OCI-M2 (cell line): ENCODE results near the gene LAGE3.
A peak's percentile ranks its signal among the peaks of the same experiment; 100 is the strongest.
"Not testable (repeated sequence)": the region's sequence is repeated elsewhere in the genome, so short reads cannot be mapped to it uniquely, and the experiment has no call there.

ENCODE experiments used
- DNase-seq: peaks from one replicate; lab custom pipeline; 2025; ENCODE audit not compliant: unreplicated experiment; lab: John Stamatoyannopoulos, UW

The LAGE3 gene

DNA sequence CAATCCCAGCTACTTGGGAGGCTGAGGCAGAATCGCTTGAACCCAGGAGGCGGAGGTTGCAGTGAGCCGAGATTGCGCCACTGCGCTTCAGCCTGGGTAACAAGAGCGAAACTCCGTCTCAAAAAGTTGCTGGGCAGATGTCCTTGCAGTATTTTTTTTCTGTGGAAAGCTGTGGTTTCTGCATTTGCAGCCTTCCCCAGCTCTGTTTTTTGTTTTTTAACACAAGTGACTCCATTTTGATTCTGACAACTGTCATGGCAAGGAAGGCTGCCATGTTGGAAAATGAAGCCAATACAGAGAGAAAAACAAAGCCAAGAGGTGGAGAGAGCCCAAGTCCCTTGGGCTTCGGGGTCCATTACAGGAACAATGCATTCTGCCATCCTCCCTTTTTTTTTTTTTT is 23.0 kb upstream of the LAGE3 start:
- no peak for DNase-seq

DNA sequence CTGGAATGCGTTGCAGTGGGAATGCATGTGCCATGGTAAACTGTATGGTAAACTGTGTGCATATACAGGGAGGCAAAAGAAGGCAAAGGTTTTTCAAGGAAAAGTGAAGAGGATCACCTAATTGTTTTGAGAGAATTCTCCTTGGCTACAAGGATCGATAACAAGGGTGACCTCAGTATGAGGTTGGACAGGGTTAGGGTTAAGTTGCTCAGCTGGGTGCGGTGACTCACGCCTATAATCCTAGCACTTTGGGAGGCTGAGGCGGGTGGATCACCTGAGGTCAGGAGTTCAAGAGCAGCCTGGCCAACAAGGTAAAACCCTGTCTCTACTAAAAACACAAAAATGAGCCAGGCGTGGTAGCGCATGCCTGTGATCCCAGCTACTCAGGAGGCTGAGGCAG is 22.3 kb upstream of the LAGE3 start:
- not testable (repeated sequence) for DNase-seq

DNA sequence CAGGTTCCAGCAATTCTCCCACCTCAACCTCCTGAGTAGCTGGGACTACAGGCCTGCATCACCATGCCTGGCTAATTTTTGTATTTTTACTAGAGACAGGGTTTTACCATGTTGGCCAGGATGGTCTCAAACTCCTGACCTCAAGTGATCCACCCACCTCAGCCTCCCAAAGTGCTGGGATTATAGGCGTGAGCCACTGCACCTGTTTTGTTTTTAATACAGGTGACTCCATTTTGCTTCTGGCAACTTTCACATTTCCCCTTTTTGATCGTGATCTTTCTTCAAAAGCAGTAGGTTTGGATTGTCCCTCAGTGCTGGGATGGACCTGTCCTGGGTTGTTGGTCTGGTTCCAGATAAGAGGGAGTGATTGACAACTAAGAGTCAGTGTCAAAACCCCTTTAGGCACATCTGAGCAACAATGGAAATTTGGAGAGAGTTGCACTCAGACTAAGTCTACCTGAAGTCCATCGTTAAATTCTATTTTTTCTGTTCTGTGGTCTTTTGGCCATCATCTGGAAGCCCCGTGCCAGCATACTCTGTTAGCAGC is 17.6 kb upstream of the LAGE3 start:
- DNase-seq: not testable (repeated sequence)

DNA sequence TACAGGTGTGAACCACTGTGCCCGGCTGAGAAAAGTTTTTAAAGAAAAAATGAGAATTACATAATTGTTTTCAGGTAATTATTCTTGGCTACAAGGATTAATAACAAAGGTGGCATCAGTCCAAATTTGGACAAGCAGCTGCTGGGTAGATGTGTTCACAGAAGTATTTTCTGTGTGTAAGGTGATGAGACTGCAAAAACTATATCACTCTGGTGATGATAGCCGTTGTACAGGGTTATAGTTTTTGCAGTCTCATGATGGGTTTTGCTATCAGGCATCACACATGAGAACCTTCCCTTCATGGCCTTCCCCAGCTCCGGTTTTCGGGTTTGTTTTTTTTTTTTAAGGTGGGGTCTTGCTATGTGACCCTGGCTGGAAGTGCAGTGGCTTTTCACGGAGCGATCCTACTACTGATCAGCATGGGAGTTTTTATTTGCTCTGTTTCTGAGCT is 16.4 kb upstream of the LAGE3 start:
- DNase-seq: no peak

DNA sequence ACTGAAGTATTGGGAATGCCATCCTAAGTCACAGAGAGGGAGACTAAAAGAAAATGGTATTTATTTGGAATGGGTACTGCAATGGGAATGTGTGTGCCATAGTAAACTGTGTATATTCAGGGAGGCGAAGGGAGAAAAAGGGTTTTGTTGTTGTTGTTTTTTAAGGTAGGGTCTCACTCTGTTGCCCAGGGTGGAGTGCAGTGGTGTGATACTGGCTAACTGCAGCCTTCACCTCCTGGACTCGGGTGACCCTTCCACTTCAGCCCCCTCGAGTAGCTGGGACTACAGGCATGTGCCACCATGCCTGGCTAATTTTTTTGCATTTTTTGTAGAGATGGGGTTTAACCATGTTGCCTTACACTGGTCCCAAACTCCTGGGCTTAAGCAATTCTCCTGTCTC is 15.6 kb upstream of the LAGE3 start:
- DNase-seq: no peak

DNA sequence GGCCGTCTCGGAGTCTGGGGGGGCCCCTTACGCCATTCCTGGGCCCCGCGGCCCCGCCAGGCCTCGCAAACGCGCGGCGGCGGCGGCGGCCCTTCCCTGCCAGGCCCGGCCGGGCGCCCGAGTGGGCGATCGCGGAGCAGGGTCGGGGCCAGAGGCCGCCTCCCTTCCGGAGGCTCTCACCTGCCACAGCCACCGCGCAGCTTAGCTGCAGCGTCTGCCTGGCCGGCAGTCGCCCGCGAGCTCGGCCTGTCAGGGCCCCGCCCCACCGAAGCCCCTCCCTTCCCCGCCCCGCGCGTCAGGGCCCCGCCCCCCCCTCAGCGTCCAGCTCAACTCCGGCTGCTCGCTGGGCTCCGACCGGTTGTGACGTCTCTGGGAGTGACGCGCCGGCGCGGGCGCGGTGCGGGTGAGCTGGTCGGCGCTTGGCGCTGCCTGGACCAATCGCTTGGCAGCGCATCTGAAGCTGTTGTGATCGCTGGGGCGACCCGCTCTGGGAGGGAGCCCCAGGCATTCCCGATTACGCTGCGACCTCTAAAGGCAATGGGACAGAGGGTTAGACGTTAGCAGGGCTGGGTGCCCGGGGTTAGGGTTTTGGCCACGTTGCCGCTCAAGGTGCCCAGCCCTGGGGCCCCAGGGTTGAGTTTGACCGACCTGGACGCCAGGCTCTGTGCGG is 11.5 kb upstream of the LAGE3 start, which contains the start of gene SLC10A3:
Gene SLC10A3, minus strand, starts transcription at position 216 of the 670 bp plus-strand sequence. CDS start 1,689 bp downstream, outside the sequence.
- peak; percentile 10 for DNase-seq

DNA sequence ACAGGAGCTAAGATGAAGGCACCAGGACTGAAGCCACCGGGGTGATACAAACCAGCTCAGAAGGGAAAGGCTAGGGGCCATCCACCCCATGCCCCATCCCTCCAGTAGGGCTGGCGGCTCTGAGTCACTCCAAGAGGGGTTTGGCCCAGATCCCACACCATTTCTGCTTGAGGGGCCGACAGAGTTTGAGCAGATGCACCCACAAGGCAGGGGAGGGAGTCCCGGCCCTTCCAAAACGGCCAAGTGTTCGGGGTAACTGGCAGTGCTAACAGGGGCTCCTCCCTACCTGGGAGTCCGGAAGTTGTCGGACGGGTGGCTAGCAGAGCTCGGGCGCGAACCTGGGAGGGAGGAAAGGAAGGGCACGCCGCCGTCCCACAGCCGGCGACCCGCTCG is 10.9 kb upstream of the LAGE3 start:
- no peak for DNase-seq

DNA sequence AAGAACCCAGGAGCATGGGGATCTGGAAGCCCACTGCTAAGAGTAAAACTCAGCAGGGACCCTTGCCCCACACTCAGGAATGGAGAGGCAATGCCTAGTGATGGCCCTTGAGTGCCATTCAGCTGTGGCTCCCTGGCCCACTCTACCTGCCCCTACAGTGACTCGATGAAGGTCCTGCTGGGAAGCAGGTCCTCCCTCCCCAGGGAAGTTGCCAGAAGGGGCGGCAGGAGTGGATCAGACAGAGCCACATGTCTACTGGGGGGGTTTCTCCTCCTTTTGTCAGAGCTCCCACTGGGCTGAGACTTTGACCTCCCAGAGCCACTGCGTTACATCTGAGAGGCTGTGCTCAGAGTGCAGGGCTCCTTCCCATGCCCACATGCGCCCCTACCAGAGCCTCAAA is 10.1 kb upstream of the LAGE3 start:
- DNase-seq: no peak

DNA sequence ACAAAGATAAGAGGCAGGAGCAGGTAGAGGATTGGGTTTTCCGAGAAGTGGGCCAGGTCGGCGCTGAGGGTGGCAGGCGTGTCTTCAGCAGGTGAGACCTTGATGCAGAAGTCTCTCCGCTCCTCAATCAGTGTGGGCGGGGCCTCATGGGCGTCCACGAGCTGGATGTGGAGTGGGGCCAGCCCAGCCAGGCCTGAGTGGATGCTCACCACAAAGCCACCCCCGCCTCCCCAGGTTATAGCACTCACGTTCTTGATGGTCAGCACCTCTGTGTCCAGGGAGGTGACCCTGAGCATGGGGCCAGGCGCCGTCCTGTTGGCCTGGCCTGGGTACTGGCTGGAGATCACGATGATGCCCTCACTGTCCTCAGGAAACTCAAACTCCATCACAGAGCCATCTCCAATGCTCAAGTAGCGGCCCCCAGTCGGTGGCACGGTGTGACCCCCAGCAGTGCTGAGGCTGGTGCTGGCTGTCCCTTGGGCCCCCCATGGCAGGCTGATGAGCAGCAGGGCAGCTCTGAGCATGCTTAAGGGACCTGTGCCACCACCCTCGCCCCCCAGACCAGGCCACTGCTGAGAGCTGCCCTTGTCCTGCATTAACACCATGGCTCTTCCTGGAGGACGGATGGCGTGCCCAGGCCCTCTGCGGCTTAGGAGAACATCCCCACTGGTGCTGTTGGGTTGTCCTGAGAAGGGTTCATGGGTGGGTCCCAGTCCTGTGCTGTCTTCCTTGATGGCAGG is 9.4 kb upstream of the LAGE3 start:
- DNase-seq: no peak

DNA sequence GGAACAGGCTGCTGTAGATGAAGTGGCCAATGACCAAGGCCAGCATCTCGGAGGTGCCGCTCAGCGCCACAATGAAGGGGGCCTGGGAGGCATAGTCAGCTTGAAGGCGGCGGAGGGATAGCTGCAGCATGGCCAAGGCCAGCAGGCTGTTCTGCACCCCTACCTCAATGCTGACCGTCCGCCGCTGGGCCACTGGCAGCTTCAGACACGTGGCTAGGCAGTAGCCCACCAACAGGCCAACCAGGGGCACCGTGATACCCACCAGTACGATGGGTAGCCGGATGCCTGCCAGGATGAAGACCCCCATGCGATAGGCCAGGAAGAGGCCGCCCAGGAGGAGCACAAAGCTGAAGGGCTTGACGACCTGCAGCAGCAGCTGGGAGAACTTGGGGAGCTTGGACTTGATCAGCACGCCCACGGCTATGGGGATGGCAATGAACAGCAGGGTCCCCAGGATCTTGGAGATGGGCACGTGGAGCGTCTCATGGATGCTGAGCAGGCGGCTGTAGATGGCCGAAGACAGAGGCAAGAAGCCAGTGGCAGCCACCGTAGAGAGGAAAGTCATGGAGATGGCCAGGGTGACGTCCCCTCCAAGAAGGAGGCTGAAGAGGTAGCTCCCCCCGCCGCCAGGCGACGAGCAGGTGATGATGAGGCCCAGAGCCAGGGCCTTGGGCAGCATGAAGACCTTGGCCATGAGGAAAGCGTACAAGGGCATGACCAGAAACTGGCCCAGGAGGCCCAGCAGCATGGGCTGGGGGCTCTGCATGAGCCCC is 8.6 kb upstream of the LAGE3 start:
- DNase-seq: no peak

DNA sequence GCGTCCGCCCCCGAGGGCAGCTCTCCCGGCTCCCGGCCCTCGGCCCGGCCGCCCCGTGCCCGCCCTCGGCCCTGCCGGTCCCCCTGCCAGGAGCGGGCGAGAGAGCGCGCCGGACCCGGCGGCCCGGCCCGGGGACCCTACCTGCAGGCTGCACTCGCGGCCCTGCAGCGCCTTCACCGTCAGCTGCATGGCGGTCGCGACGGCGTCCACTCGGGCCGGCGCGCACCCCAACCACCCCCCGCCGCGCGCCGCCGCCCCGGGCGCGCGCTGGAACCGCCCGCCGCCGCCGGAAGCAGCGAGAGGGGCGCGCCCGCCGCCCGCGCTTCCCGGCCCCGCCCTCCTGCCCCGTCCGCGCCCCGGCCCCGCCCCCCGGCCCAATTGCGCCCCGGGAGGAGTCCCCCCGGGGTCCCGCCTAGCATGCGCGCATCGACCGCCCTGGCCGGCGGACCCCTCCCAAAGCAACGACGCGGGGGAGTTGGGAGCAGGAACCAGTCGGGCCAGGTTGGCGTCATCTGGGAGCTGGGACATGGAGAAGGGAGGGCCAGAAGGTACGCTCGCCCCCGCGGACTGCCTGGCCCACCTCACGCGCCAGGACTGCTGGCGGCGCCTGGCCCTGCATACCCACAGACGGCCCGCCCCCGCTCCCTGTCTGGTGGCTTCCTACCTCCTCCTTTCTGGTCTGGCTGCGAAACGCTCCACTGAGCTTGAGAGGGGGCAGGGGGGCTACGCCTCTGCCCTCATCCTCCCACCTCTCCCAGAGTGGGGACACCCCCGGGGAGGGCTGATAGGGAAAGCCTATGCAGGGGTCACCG is 7.5 kb upstream of the LAGE3 start, which contains the start of gene UBL4A:
Gene UBL4A, minus strand, starts transcription at position 220 of the 812 bp plus-strand sequence. Its CDS starts 31 bp downstream, at position 189.
- DNase-seq: no peak

DNA sequence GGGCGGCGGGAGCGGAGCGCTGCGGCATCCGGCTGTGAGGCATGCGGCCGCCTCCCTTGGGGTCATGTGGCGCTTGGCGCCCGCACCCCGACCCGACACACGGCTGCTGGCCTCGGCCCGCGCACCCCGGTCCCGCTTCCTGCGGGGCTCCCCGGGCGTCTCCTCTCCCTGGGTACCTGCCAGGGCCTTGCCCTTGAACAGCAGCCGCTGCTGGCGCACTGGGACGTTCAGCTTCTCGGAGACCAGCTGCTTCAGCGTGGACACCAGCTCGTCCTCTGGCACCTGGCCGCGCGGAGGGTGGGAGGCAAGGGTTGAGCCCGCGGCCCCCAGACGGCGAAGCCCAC is 6.9 kb upstream of the LAGE3 start:
- no peak for DNase-seq

DNA sequence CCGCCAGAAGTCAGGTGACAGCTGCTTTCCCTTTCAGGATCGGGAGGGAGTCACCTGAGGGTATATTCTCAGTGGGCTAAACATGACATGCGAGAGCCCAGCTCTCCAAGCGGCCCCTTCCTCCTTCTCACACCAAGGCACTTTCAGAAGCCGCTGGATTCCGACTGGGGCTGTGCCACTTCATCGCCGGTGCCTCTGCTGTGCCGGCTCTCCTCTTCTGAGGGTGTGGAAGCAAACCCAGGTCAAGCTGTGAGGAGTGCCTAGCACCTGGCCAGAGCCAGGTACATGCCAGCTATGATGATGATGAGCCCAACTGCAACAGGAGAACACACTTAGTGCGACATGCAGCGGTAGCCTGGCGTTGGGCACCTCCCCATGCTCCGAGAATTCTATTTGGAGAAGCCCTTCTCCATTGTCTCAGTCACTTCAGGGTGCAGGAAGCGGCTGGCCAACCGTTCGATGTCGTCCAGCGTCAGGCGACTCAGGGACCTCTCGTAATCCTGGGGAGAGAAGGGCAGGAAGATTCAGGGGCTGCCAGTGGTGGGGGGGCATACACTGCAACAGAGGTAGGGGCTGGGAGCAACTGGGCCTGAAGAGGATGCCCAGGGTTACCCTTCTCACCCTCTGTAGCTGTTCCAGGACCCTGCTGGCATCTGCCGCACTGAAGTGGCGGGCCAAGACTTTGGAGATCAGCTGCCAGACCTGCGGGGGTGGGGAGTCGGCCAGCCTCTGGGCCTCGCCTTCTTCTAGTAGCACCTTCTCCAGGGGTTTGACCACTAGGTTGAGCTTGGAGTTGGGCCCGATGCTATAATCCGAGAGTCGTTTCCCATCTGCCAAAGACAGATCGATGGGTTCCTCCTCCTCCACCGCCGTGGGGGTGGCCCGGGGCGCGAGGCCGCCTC is 6.3 kb upstream of the LAGE3 start:
- DNase-seq: no peak

DNA sequence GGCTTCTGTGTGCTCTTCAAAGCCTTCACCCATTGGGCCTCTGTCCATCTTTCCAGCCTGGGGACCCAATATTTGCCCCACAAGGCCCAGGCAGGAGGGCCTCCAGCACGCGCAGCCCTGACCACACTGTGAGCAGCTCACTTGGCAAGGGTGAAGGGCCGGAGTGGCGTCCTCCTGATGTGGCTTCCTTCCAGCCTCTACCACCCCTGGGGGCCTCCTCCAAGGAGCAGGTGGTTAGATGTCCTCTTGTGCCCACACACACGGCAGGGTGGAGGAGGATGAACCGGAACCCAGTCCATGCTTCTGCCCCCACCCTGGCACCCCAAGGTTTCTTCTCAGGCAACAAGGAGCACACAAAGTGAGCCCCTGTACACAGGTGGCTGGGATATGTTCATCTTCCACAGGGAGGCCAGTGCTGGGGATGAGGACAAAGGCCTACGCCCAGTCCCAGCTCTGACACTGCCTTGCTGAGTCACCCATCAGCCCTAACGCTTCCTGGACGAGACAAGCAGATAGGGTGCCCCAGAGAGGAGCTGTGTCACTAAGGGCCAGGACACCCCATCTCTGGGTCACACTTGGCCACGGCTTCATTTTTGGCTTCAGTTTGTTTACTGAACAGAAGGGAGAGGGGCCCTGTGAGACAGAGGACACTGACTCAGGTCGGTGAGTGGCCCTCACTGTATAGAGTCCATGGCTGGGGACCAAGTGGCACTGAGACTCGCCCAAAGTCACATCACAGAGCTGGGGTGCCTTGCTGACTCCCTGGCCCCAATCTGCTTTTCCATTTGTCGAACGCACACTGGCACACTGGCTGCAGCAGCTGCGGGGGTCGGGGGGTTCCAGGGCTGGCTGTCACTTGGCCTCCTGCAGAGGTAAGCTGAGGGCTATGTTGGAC is 5.4 kb upstream of the LAGE3 start:
- no peak for DNase-seq

DNA sequence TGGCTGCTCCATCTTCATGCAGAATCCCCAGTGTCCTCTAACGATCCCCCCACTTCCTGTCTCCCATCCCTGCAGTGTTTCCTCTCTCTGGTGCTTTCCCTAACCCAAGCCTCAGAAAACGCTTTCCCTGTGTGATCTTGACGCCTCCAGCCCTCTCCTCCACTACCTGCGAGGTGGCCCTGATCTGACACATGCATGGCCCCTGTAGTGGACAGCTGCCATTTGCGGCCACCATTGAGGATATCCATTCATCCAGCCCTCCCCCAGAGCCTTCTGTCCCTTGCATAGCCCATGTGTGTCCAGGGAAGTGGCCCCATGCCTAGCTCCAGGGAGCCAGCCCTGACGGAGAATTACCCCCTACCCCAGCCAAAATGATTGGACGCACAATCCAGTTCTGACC is 4.2 kb upstream of the LAGE3 start:
- DNase-seq: no peak

DNA sequence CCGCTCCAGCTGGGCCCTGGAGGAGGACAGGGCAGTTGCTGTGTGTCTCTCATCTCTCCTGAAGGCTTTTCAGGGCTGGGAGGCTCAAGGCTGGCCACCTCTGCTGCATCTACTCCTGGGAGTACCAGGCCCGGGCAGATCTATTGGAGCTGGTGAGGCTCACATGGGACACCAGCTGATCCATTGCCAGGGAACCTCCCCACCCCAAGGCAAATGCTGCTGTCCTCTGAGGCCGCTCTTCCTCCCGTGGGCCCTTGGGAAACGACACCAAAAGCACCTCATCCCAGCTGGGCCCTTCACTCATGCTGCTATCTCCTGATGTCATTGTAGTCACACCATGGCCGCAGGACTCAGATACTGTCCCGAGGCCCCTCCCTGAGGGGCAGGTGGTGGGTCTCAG is 3.7 kb upstream of the LAGE3 start:
- DNase-seq: no peak

DNA sequence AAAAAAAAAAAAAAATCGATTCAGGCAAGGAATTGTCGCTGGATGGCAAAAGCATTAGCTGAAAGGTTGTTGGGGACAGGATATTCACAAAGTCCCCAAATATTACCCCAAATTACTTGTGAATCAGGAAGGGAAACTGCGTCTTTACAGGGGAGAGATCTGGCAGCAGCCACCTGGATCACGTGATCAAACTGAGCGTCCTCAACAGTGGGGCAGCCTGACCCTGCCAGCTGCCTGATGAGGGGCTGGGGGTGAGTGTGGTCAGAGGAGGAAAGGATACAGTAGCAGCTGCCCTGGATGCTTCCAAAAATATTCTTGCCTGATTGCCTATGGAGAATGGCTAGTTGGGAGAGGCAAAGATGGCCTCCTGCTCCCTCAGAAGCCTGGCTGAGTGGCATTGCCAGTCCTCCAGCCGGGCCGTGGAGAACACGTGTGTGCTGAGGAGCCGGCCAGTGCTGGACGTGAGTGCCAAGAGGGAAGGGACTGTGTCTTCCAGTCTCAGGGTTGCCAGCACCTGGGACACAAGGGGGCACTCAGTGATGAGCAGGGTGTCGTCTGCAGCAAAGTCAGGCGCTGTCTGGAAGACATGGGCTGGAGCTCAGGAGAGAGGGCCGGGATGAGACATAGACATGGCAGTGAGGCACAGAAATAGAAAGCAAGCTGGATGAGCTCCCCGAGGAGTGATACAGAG is 3.0 kb upstream of the LAGE3 start:
- DNase-seq: no peak

DNA sequence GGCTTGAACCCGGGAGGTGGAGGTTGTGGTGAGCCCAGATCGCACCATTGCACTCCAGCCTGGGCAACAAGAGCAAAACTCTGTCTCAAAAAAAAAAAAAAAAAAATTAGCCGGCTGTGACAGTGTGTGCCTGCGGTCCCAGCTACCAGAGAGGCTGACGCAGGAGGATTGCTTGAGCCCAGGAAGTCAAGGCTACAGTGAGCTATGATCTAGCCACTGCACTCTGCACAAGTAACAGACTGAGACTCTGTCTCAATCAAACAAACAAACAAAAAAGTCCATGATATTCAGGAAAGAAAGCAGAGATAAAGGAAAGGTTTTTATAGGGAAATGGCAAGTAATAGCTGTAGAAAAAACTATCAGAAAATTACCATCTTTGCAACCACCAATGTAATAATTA is 2.1 kb upstream of the LAGE3 start:
- DNase-seq: no peak
